B cell (primary cell): ENCODE data around the gene ATP5F1A. TPM values are rescaled to one million over a fixed set of nuclear protein-coding genes. Genes with fewer than 3 reads are reported as not detected.

Experiments used
- ATAC-seq: fragments of 200-7000 bp; cut with Tn5 transposase; one replicate; pipeline ENCODE4 v1.10.0; 2021; ENCODE audit warnings: low read depth, mild to moderate bottlenecking, moderate number of reproducible peaks, moderate library complexity
- CTCF ChIA-PET: fragments of 350-600 bp; sonication (Branson Sonifier 250); formaldehyde crosslinking; loops from one replicate; lab custom pipeline; 2021; ENCODE audit warnings: antibody characterized with exemption, inconsistent platforms; lab: Charles Lee
- POLR2A ChIA-PET: fragments of 350-600 bp; sonication (Branson Sonifier 250); formaldehyde crosslinking; loops from one replicate; lab custom pipeline; 2021; ENCODE audit warnings: antibody characterized with exemption; lab: Charles Lee
- DNase-seq: peaks from one replicate; pipeline ENCODE4 v3.0.0; 2013
- H2AFZ ChIP-seq: 2 replicates; pipeline ENCODE4 v1.6.1; 2012; ENCODE audit warnings: mild to moderate bottlenecking, low read depth, low read length; ENCODE audit not compliant: insufficient read depth, poor library complexity, severe bottlenecking
- H3K27ac ChIP-seq, 2 donors: 1 replicate in 1 of 2; 2 replicates in 1 of 2; pipeline ENCODE4 v1.5.1; 2012 to 2013; ENCODE audit warnings: low read length in 2 of 2, mild to moderate bottlenecking in 2 of 2, moderate library complexity in 1 of 2
- H3K27me3 ChIP-seq, 4 experiments: fragments of 200-600 bp in 1 of 4; sonication (generic) in 1 of 4; replicated peaks in 1 of 4; 1 replicate in 2 of 4; 2 replicates in 2 of 4; pipeline versions ENCODE4 v1.6.1 to v1.7.0; 2013 to 2016; ENCODE audit warnings: low read length in 3 of 4, mild to moderate bottlenecking in 2 of 4, mixed read lengths in 1 of 4, moderate library complexity in 1 of 4; ENCODE audit not compliant: insufficient read depth in 4 of 4, control insufficient read depth in 3 of 4; ENCODE audit errors: control extremely low read depth in 1 of 4
- H3K36me3 ChIP-seq, 2 experiments: replicated peaks in 1 of 2; 1 replicate in 1 of 2; 2 replicates in 1 of 2; pipeline versions ENCODE4 v1.6.1 to v1.7.1; 2013; ENCODE audit warnings: low read length in 1 of 2; ENCODE audit not compliant: insufficient read depth in 2 of 2, control insufficient read depth in 1 of 2; ENCODE audit errors: control extremely low read depth in 1 of 2, extremely low read depth in 1 of 2
- H3K4me1 ChIP-seq, 2 donors: fragments of 200-600 bp in 1 of 2; sonication (generic) in 1 of 2; 1 replicate in 1 of 2; 2 replicates in 1 of 2; pipeline versions ENCODE4 v1.5.1 to v1.6.1; 2013 to 2017; ENCODE audit warnings: low read length in 2 of 2; ENCODE audit not compliant: control insufficient read depth in 2 of 2, insufficient read depth in 2 of 2
- H3K4me2 ChIP-seq: replicated peaks from 2 replicates; pipeline ENCODE3; 2012; ENCODE audit warnings: mild to moderate bottlenecking, low read depth, low read length; ENCODE audit not compliant: poor library complexity, severe bottlenecking
- H3K4me3 ChIP-seq, 5 experiments: fragments of 200-600 bp in 1 of 5; sonication (generic) in 1 of 5; 1 replicate in 3 of 5; 2 replicates in 2 of 5; pipeline versions ENCODE4 v1.5.1 to v1.7.0; 2011 to 2016; ENCODE audit warnings: low read length in 4 of 5, mild to moderate bottlenecking in 4 of 5, low read depth in 2 of 5, control low read depth in 1 of 5, moderate library complexity in 1 of 5; ENCODE audit not compliant: insufficient read depth in 1 of 5; ENCODE audit errors: control extremely low read depth in 1 of 5, extremely low read depth in 1 of 5
- H3K79me2 ChIP-seq: fragments of 200-600 bp; sonication (generic); one replicate; pipeline ENCODE4 v1.6.0; 2016; ENCODE audit warnings: low read length; ENCODE audit not compliant: control insufficient read depth, insufficient read depth
- H3K9ac ChIP-seq: fragments of 200-600 bp; sonication (generic); 2 replicates; pipeline ENCODE4 v1.6.1; 2017; ENCODE audit warnings: mild to moderate bottlenecking, low read length, moderate library complexity
- H3K9me3 ChIP-seq, 3 donors: one replicate each; pipeline versions ENCODE4 v1.6.1 to v1.7.1; 2013; ENCODE audit warnings: low read length in 2 of 3; ENCODE audit not compliant: control insufficient read depth in 2 of 3, insufficient read depth in 1 of 3; ENCODE audit errors: control extremely low read depth in 1 of 3
- H4K20me1 ChIP-seq: 2 replicates; pipeline ENCODE4 v1.6.0; 2012; ENCODE audit warnings: mild to moderate bottlenecking, low read length; ENCODE audit not compliant: insufficient read depth, control insufficient read depth, poor library complexity, severe bottlenecking
- H3K27ac Mint-ChIP-seq: one replicate; pipeline ENCODE4 v1.8.0; 2021; ENCODE audit warnings: mixed read lengths
- H3K27me3 Mint-ChIP-seq: one replicate; pipeline ENCODE4 v1.8.0; 2021; ENCODE audit warnings: mixed read lengths
- H3K4me1 Mint-ChIP-seq: one replicate; pipeline ENCODE4 v1.8.0; 2021; ENCODE audit warnings: mixed read lengths
- H3K4me3 Mint-ChIP-seq: one replicate; pipeline ENCODE4 v1.8.0; 2021; ENCODE audit warnings: mixed read lengths
- H3K9me3 Mint-ChIP-seq: one replicate; pipeline ENCODE4 v1.8.0; 2022; ENCODE audit warnings: mixed read lengths; ENCODE audit not compliant: insufficient read depth
- CTCF ChIP-seq: fragments of 200-600 bp; IDR thresholded peaks from one replicate; pipeline ENCODE4 v1.8.0; 2022; ENCODE audit warnings: antibody characterized with exemption, mild to moderate bottlenecking
- EZH2 ChIP-seq: IDR thresholded peaks from 2 replicates; pipeline ENCODE4 v1.6.1; 2012; ENCODE audit warnings: borderline replicate concordance, low read depth, mild to moderate bottlenecking, moderate library complexity, low read length; ENCODE audit not compliant: insufficient read depth, poor library complexity, severe bottlenecking
- WGBS: methylation state at CpG from one replicate; pipeline ENCODE4 v1.1.5; 2013; ENCODE audit warnings: missing lambda C conversion rate; ENCODE audit not compliant: insufficient coverage; 5-methylcytosine and 5-hydroxymethylcytosine counted together
- intact Hi-C: fragments of 100-400 bp; cut with micrococcal nuclease; formaldehyde crosslinking; loops from one replicate; pipeline ENCODE4 v1.10.0; 2022
- polyA plus RNA-seq: library from polyadenylated mRNA; depleted of rRNA; stranded (reverse); fragments of >200 nt; gene quantifications from 2 replicates; pipeline ENCODE4 v1.2.3, GENCODE V29; 2012
- total RNA-seq, 2 donors: library from RNA; stranded (reverse); fragments of 120-200 nt in 1 of 2; gene quantifications; 1 replicate in 1 of 2; 2 replicates in 1 of 2; pipeline versions ENCODE4 v1.2.3 to v1.2.4, GENCODE V29; 2013 to 2022

The ATP5F1A gene
- total and polyA plus RNA-seq, 2 donors (not counting 1 experiment from before 2014, with no cell fraction given), result 225 to 235 TPM

DNA sequence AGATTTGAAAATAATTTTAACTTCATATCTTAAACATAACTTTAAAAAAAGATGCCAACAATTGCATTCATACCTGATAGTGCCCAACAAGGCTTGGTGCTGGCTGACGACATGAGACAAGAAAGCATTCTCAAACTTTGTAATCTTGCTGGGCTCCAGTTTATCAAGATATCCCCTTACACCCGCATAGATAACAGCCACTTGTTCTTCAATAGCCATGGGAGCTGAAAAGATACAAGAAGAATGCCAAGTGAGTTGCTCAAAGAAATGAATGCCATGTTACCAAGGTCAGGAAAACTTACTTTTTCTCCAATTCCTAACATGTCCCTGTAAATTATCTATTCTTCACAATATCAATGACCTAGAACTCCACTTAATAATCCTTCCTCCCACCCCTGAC lies 13.7 kb downstream of the ATP5F1A start:
- no peak for DNase-seq
- Mint-ChIP-seq H3K27me3 (no peaks in the 10 kb centered on the region), H3K4me3 (no peak overlapping the region), H3K9me3 (peaks cover 4% of the 10 kb centered on the region), H3K4me1 (no peaks in the 10 kb centered on the region), H3K27ac (no peak overlapping the region)
- no peak overlapping the region for H3K9ac ChIP-seq
- CTCF ChIA-PET, result no interaction called here
- intact Hi-C loops, result no loop called here
- H3K27me3 ChIP-seq, result no peaks in the 10 kb centered on the region
- ATAC-seq, result no peak
- WGBS, result 100% methylated on average over 1 of the region's 2 CpGs
- POLR2A ChIA-PET, result no interaction called here
- no peak overlapping the region for H3K4me2 ChIP-seq
- H3K36me3 ChIP-seq, result peaks cover 28 to 89% of the 10 kb centered on the region in 2 experiments
- no peak overlapping the region for H2AFZ ChIP-seq
- H3K9me3 ChIP-seq, result peaks cover 2 to 7% (median 2%) of the 10 kb centered on the region in 3 donors
- H3K79me2 ChIP-seq, result peaks cover 7% of the 10 kb centered on the region
- no peaks in the 10 kb centered on the region for H3K4me1 ChIP-seq
- H4K20me1 ChIP-seq, result peaks cover 10% of the 10 kb centered on the region
- H3K4me3 ChIP-seq, result no peak overlapping the region
- no peak overlapping the region for H3K27ac ChIP-seq
- no peak for TF ChIP-seq EZH2
- TF ChIP-seq CTCF, result no peak

- Mint-ChIP-seq H3K9me3 (no peaks in the 10 kb centered on the region), H3K27ac (no peak overlapping the region), H3K27me3 (no peaks in the 10 kb centered on the region), H3K4me1 (no peaks in the 10 kb centered on the region), H3K4me3 (no peak overlapping the region)
- POLR2A ChIA-PET, result no interaction called here
- Histone ChIP-seq H3K9me3 (no peaks in the 10 kb centered on the region), H4K20me1 (peaks cover 5% of the 10 kb centered on the region), H3K4me1 (no peaks in the 10 kb centered on the region), H3K27ac (no peak overlapping the region), H3K79me2 (no peaks in the 10 kb centered on the region), H3K27me3 (no peaks in the 10 kb centered on the region), H3K36me3 (peaks cover 12 to 56% of the 10 kb centered on the region in 2 experiments), H2AFZ (no peak overlapping the region), H3K4me2 (no peak overlapping the region), H3K4me3 (no peak overlapping the region), H3K9ac (no peak overlapping the region)
- no peak for TF ChIP-seq EZH2
- no peak for TF ChIP-seq CTCF
- no CpG with 5 or more reads among the region's 1 CpG for WGBS
- CTCF ChIA-PET, result no interaction called here
- ATAC-seq (no peak), DNase-seq (no peak)
- intact Hi-C loops, result no loop called here
Observed at GRCh38 chr18:46080156-46080555, 17.9 kb downstream of the ATP5F1A start.
